Stimulated activated CD8-positive, alpha-beta memory T cell treated with anti-CD3 and anti-CD28 coated beads, Interleukin-12 subunit alpha, Interleukin-12 subunit beta, amount 100 ng/mL, for 1 hour (primary cell): ENCODE measurements around the gene SMOC1.

Experiments used
- DNase-seq: peaks from one replicate; pipeline ENCODE4 v3.0.0-alpha.2; 2020; ENCODE audit warnings: low read depth

SMOC1 gene, protein sequence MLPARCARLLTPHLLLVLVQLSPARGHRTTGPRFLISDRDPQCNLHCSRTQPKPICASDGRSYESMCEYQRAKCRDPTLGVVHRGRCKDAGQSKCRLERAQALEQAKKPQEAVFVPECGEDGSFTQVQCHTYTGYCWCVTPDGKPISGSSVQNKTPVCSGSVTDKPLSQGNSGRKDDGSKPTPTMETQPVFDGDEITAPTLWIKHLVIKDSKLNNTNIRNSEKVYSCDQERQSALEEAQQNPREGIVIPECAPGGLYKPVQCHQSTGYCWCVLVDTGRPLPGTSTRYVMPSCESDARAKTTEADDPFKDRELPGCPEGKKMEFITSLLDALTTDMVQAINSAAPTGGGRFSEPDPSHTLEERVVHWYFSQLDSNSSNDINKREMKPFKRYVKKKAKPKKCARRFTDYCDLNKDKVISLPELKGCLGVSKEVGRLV

DNA sequence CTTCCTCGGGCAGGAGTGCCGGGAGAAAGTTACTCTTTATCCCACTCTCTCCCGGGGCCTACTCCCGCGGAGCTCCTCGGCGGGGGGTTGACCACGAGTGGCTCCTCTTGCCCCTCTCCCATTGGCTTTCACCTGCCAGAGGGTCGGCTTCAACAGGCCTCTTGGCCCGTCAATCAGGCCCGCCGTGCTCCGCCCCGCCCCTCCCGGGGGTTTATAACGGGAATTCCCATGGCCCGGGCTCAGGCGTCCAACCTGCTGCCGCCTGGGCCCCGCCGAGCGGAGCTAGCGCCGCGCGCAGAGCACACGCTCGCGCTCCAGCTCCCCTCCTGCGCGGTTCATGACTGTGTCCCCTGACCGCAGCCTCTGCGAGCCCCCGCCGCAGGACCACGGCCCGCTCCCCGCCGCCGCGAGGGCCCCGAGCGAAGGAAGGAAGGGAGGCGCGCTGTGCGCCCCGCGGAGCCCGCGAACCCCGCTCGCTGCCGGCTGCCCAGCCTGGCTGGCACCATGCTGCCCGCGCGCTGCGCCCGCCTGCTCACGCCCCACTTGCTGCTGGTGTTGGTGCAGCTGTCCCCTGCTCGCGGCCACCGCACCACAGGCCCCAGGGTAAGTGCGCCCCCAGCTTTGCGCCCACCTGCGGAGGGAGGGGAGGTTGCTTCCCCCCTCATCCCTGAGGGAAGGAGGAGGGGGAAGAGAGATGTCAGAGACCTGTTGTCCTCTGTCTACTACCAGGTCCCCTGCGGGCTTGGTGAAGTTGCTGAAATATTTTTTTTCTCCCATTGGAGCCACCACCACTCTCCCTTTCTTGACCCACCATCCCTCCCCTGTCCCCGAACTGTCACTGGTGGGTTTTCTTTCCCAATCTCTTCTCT, at the start of gene SMOC1:
SMOC1 (plus strand) TSS at position 242 of the 869 bp plus-strand sequence; CDS start at position 505, 263 bp downstream.
- no peak for DNase-seq

DNA sequence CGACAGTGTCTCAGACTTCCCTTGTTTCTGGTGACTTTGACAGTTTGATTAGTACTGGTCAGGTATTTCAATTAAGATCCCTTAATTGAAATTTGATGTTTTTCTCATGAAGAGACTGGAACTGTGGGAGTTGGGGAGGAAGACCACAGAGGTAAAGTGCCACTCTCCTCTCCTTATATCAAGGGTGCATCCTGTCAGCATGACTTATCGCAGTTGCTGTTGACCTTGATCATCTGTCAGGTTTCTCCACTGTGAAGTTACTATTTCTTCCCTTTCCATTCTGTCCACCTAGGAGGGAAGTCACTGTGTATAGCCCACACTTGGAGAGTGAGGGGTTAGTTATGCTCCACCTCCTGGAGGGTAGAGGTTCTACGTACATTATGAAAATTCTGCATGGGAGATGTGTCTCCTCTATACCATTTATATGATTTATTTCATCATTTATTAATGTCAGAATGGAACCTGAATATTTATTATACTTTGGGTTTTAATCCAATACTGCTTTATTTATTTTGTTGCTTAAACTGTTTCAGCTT, 40.3 kb upstream of the SMOC1 start:
- no peak for DNase-seq

DNA sequence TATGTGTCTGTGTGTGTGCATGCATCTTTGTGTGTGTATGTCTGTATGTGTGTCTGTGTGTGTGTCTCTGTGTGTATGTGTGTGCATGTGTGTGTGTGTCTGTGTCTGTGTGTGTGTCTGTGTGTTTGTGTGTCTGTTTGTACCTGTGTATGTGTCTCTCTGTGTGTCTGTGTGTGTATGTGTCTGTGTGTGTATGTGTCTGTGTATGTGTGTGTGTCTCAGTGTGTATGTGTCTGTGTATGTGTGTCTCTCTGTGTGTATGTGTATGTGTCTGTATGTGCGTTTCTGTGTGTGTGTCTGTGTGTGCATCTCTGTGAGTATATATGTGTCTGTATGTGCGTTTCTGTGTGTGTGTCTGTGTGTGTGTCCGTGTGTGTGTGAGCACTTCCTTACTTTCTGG, 39.6 kb upstream of the SMOC1 start:
- no peak for DNase-seq

DNA sequence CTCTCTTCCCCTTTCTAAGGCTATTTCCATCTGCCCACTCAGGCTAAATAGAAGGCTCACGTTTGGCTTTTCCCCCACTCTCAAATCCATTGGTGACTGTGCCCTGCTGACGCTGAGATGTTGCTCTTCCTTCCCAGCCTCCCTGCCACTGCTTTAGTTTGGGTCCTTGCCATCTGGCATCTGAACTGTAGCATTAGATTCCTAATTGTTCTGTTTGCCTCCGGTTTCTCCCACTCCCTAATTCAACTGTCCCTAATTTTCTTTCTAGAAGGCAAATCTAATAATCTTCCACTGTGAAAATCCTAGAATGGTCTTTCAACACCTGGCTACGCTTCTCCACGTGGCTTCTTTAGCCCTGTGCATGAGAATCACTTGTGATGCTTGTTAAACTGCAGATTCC, 37.6 kb upstream of the SMOC1 start:
- DNase-seq = no peak

DNA sequence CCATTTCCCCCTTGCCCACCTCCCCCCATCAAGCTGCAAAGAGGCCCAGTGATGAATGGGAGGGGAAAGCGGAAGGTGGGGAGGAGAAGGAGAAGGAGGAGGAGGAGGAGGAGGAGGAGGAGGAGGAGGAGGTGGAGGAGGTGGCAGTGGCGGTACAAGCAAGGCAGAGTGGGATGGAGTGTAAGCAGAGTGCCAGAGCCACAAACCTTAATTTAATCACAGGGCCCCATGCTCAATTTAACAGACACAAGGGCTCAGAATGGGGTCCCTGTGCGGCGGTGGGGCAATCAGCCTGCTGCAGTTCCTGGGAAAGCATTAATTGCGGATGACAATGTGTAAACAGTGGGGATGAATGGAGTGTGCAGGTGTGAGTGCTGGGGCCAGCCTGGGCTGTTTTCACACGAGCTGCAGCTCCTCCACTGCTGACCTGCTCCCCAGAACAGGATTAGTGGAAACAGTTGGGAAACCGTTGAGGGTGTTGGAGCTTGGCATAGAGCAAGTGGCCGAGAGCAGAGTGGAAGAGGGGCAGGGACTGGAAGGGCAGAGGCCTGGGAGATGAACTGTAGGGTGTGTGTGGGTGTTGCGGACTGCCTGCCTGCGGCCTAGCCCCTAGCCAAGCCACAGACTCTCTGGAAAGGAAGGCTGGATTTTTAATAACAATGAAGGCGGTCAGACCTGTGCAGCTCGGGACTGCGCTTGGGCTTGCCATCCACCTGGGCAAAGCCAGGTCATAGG, 36.4 kb upstream of the SMOC1 start:
- no peak for DNase-seq

DNA sequence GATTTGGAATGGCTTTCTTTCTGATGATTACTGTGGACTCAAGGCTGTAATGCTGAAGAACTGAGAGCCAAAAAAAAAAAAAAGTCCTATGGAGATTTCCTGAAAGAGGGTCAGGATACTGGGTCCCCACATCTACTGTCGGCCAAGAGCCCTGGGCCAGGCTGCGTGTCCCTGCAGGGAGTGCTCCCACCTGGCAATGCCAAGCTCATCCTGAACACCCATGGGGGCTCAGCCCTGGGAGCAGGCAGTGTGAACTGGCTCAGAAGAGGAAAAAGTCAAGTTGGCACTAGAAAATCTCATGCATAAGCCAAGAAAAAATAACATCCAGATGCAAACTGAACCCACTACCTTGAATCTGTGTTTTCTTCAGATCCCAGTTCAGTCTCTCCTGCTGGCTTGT, 35.0 kb upstream of the SMOC1 start:
- DNase-seq = no peak

DNA sequence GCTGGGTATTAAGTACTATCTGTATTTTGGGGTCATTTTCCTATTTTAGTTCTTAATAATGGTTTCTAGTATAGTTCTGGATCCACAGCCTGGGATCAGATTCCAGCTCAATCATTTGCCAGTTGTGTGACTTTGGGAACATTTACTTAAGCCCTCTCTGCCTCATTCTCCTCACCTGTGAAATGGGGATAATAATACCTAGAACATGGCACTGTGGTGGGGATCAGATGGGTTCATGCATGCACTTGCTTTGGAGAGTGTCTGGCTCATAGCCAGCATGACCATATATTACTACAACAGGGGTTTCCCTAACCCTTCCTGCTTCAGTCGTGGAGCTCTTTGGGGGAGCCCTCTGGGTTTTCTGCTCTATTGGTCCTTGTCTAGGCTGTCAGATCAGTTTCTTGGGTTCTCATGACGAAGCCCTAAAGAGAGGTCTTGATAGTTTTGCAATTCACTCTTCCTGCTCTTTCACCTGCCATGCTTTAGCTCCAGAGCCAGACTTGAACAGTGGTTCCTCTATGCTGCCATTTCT, 34.1 kb upstream of the SMOC1 start:
- no peak for DNase-seq

DNA sequence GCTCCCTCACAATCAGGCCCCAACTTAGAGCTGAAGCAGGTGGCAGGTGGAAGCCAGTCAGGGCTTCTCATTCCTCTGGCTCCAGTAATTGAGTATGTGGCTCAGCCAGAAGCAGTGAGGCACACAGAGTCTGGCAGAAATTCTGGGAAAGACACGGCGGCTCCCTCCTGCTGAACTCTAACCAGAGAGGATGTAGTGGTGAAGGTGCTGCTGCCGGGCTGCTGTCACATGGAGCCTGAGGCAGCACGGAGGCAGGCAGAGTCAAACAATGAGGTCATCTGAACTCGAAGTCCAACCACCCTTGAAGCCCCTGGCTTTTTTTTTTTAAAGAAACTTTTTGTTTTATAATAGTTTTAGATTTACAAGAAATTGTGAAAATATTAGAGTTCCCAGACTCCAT, 33.4 kb upstream of the SMOC1 start:
- DNase-seq = no peak

DNA sequence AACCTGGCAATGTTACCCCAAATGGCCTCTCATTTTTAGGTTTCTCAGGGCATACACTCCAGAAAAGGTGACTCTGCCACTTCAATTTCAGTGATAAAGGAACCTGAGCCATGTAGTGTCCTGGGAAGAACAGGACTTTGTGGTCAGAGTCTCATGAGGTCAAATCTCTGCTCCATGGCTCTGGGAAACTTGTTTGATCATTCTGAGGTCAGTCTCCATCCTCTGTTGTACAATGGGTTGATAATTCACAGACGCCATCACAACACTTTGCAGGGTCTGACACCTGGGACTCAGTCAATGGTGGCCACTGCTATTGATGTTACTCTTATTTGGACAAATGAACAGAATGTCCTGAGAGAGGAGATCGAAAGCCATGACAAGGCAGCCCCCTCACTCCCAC, 31.1 kb upstream of the SMOC1 start:
- DNase-seq = no peak

DNA sequence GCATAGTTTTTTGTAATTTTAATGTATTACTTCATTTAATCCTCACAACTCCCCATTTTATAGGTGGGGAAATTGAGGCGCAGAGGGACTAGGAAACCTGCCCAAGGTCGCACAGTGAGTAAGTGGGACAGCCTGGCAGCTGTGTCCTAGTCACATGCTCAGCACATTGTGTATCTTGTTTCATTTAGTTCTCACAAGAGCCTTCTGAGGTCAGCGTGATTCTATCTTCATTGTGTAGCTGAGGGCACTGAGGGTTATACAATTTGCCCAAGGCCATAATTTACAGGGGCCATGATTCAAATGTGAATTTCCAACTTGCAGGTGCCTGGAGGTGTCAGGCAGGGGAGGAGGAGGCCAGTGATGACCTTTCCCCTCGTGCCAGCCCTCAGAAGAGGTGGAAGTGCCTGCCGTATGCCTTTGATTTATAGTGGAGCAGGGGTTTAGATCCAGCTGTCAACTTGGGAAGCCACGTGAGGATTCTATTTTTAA, 30.3 kb upstream of the SMOC1 start:
- no peak for DNase-seq

DNA sequence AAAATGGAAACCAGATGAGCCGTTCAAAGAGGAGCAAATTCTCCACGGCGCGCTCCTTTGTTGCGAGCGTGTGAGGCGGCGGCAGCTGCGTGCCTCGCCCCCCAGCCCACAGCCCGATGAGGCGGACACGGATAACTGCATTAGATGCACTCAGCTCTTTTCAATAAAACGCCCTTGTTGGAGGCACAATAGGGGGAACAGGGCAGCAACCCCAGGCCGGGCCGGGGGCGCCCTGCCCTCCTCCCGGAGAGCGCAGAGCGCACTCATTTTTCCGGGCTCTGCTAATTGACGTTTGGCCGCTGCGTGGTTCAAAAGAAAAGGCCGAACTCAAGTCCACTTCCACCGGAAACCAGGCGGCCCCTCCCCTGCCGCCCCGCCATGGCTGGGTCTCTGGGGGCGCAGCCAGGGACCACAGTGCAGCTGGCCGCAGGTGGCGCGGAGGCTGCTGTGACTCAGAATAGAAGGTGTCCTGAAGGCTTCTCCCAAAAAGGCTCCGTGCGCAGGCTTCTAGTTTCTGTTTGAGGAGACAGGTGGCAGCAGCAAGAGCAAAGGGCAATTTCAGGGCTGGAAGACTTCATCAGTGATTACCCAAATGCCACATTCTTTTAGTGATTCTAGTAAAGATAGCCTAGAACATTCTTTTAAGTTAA, 29.0 kb upstream of the SMOC1 start:
- no peak for DNase-seq

DNA sequence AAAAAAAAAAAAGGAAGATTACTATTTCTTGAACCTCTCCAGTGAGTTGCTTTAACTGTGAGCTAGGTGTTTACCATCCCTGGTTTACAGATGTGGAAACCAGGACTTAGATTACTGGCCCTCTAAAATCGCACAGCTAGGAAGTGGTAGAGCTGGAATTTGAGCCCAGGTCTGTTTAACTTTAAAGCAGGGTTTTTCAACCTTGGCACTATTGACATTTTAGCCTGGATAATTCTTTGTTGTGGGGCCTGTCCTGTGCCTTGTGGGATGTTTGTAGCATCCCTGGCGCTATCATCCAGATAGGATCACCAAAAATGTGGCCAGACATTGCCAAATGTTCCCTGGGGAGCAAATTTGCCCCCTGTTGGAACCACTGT, 28.5 kb upstream of the SMOC1 start:
- no peak for DNase-seq

DNA sequence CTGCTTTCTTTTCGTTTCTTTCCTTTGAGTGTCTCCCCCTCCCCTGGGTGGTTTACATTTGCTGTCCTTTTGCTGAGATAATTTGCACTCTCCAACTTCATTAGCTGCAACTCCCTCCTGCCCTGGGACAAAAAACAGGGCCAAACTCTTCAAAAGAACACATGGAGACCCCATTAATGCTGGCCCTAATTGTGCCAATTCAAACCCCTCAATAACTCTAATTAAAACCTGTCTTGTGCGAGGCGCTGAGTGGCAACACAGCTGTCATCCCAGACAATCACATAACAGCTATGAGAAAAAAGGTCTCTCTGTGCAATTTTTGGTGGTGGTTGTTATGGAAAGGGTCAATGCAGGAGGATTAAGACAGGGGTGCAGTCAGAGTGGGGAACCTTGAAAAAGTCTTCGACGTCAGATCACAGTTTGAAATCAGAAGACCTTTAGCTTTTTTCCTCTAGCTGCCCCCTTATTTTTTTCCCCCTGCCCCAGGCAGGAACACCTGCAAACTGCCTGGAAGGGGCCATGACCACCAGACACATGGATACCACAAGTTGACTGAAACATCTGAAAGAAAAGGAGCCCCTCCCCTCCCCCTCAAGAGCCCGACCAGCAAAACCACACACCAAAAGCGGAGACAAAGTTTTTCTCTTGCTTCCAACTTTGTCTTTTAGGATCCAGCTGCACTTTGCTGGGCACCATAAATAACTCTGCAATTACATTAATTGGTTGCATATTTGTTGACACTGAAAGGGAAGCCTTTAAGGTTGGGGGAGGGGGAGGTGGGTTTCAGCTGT, 26.5 kb upstream of the SMOC1 start:
- no peak for DNase-seq

DNA sequence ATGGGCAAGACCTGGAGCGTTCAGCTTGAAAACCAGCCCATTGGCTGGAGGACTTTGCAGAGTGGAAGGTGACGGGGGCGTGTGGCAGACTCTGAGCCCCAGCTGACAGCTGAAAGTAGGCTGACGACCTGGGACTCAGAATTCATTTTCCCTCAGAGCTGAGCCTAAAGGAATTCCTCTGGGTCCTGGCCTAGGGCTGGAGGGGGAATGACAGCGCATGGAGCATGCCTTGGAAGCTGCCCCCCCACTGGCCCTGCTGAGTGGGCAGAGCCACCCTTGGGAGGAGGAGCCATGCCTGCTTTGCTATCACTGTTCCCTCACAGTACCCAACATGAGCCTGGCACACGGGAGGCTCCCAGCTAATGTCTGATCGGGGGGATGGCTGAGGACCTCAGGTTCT, 25.4 kb upstream of the SMOC1 start:
- DNase-seq = no peak

DNA sequence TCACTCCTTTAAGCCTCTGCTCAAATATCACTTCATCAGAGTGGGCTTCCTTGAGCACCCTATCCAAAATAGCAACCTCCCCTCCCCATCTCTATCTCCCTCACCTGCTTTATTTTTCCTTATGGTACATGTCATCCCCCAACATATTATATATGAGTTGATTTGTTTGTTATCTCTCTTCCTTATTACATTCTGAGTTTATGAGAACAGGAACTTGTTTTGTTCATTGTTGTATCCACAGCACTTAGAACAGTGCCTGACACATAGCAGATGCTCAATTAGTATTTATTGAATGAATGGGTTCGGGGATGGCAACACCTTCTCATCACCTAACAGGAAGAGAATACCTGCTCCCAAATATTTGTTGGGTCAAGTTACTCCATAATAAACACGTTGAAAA, 24.6 kb upstream of the SMOC1 start:
- no peak for DNase-seq

DNA sequence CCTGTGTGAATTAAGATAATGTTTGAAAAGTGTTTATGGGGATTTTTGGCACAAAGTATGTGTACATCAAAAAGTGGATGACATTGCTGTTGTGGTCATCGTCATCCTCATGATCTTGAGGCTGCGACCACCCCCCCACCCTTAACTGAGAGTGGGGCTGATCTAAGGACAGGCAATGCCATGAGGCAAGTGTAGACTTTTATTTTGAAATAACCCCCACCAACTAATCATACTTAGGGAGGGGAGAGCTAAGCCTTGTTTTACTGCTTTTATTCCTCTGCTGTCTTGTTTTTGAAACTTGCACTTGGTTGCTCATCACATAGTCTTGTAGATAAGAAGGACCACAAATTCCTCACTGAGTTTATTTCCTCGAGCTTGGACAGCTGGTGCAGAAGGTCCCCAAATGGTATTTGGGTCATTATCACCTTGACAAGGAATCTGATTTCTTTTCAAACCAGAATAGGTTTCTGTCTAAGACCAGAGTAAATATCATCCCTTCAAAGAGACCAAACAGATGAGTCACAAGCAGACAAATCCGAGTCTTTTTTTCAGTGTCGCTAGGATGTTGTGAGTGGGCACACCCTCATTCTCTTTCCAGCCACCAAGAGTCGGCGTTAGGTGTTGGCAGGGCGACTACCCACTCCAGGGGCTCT, 23.9 kb upstream of the SMOC1 start:
- no peak for DNase-seq

DNA sequence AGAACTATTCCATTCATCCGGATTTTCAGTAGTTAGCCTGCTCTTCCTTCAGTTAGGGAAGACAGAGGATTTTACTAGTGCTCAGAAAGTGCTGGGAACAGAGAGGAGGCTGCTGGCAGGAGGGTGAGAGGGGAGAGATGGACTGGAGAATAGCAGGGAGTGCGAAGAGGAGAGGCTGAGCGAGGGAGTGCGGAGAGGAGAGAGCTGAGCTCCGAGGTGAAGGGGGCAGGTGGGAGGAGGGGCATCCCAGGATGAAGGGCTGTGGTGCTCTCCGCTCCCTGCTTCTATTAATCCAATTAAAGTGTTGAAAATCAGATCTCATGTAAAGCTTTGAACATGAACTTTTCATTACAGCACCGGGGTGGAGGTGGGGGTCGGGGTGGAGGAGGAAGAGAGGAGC, 20.4 kb upstream of the SMOC1 start:
- DNase-seq = no peak

DNA sequence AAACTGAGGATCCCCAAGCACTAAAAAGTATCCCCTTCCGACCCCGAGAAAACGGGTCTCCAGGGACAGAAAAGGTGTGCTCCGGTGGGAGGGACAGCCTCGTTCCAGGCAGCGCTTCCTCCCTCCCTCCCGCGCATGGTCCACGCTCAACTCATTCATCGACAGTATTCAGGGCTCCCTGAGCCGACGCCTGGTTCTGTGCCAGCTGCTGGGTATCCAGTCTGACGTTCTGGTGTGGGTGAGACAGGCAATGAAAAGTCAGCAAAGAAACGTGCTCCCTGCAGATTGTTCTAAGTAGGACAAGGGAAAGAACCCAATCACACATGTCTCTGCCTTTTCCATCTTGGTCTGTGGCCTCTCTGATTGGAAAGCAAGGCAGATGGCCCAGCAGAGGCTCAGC, 19.6 kb upstream of the SMOC1 start:
- DNase-seq = no peak

DNA sequence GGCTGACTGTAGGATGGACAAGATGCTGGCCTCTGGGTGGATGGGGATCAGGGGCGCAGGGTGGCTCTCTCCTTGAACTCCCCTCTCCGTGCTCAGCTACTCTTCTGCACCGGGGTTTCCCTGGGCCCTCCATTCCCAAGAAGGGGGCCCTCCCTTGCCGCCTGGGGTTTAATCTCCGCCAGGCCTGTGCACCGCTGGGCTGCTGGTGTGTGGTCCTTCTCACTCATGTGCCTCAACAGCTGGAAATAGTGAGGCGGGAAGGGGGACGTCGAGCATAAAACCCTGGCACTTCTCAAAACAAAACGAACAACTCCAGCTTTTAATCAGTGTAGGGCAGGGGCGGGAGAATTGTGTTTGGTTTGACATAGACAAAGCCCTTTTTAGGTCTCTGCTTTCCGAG, 19.0 kb upstream of the SMOC1 start:
- DNase-seq = no peak

DNA sequence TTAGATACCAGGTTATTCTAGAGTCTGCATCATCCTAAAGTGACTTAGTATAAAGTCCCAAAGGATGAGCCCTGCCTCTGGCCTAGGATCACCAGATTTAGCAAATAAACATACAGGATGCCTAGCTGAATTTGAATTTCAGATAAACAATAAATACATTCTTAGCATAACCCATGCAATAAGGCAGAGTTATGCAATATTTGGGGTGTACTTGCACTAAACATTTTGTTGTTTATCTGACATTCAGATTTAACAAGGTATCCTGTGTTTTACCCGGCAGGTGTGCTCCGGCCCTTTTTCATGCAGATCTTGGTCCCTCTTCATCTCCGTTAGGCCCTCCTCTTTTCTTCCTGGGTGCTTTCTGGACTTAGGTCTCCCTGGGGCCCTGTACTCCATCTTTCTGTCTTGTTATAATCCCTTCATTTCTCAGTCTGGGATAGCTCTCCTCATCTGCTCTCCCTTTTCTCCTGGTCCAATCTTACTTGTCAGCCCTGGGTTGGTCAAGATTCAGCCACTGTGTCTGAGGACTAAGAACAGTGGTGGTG, 18.1 kb upstream of the SMOC1 start:
- no peak for DNase-seq
